Right ventricle myocardium superior (tissue), 1 donor: Measurements from ENCODE around the gene MRPL34. TPM values are rescaled to one million over a fixed set of nuclear protein-coding genes. Genes with fewer than 3 reads are reported as not detected.
"Not testable (repeated sequence)": the region's sequence is repeated elsewhere in the genome, so short reads cannot be mapped to it uniquely, and the experiment has no call there.

Source experiments
- ATAC-seq: fragments of 200-7000 bp; cut with Tn5 transposase; one replicate; pipeline ENCODE4 v1.9.1; 2020; ENCODE audit warnings: mild to moderate bottlenecking; ENCODE audit not compliant: poor library complexity
- DNase-seq: peaks from one replicate; pipeline ENCODE4 v3.0.0-alpha.2; 2020
- intact Hi-C: fragments of 100-400 bp; cut with DNase I; formaldehyde crosslinking; loops from one replicate; pipeline ENCODE4 v1.11.2; 2022
- total RNA-seq: library from RNA; stranded (reverse); fragmentation: NEBNext Ultra II Directional; extraction: Animal tissue kit (Norgen Biotek cat#: 25700); gene quantifications from one replicate; pipeline ENCODE4 v1.2.1, GENCODE V29; 2021
- donor health status: DM: no; HTN: yes; CAD: no; lungs with severe emphysema.

MRPL34 gene
- total RNA-seq, 1 donor from 2014 or later = 224 TPM

DNA sequence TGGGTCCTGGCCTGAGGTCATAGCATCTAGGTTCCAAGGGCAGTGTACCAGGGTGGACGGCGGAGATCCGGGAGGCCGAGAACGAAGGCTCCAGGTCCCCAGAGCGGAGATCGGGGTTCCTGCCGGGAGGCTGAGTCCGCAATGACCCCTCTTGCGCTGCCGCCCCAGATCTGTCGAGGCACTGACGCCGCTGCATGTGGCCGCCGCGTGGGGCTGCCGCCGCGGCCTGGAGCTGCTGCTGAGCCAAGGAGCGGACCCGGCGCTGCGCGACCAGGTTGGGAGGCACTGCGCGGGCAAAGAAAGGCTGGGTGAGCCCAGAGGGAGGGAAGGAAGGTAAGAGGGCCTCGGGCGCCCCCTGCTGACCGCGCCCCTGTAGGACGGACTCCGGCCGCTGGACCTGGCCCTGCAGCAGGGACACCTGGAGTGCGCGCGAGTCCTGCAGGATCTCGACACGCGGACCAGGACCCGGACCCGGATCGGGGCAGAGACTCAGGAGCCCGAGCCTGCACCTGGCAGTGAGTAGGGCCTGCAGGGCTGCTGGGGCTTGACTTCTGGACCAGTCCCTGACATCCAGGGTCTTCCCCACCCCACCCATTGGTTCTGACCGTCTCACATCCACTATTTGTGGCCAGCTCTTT lies 23.1 kb upstream of the MRPL34 start:
- ATAC-seq = peak; percentile 96
- intact Hi-C loops = loop anchor here (5.0 kb wide), 2 partner anchors 80 to 215 kb away; no protein-coding TSS in a partner anchor
- peak; percentile 91 for DNase-seq

DNA sequence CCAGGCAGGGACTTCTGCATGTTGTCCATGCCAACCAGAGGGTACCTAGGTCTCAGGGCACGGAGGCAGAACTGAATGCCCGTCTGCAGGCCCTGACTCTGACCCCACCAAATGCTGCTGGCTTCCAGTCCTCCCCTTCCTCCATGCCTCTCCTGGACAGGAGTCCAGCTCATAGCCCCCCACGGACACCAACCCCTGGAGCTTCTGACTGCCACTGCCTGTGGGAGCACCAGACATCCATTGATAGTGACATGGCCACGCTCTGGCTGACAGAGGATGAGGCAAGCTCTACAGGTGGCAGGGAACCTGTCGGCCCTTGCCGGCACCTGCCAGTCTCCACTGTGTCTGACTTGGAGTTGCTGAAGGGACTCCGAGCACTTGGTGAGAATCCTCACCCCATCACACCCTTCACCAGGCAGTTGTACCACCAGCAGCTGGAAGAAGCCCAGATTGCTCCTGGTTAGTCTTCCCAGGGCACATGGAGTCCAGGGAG lies 22.1 kb upstream of the MRPL34 start:
- DNase-seq (no peak), ATAC-seq (no peak)
- intact Hi-C loops = loop anchor here (5.0 kb wide), 2 partner anchors 81 to 216 kb away; no protein-coding TSS in a partner anchor

DNA sequence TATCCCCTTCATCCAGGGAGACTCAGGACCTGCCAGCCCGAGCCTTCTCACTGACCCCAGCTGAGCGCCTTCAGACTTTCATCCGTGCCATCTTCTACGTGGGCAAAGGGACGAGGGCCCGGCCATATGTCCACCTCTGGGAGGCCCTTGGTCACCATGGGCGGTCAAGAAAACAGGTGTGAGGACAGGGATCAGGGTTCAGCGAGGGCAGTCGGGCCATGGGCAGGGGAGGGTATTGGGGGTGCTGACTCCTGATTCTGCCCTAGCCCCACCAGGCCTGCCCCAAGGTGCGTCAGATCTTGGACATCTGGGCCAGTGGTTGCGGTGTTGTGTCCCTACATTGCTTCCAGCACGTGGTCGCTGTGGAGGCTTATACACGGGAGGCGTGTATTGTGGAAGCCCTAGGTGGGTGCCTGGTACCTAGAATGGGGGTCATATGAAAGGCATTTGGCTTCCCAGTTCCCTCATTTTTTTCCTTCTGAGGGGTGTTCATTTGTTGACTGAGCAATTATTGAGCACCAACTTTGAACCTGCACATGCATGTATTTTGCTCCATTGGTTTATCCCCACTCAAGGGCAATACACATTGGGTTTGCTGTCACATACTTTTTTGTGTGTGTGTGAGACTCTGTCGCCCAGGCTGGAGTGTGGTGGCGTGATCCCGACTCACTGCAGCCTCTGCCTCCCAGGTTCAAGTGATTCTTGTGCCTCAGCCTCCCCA lies 20.1 kb upstream of the MRPL34 start:
- DNase-seq (no peak), ATAC-seq (no peak)
- intact Hi-C loops = no loop called here

DNA sequence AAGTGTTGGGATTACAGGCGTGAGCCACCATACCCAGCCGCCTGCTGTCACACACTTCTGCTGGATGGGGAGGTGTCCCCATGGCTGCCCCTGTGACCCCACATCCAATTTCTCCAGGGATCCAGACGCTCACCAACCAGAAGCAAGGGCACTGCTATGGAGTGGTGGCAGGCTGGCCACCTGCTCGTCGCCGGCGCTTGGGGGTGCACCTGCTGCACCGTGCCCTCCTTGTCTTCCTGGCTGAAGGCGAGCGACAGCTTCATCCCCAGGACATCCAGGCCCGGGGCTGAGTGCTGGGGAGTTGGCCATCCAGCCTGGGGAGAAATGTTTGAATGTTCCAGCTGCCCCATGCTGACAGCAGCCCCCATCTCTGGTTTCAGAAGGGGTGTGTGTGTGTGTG lies 19.4 kb upstream of the MRPL34 start:
- no peak for ATAC-seq
- intact Hi-C loops = no loop called here
- no peak for DNase-seq

DNA sequence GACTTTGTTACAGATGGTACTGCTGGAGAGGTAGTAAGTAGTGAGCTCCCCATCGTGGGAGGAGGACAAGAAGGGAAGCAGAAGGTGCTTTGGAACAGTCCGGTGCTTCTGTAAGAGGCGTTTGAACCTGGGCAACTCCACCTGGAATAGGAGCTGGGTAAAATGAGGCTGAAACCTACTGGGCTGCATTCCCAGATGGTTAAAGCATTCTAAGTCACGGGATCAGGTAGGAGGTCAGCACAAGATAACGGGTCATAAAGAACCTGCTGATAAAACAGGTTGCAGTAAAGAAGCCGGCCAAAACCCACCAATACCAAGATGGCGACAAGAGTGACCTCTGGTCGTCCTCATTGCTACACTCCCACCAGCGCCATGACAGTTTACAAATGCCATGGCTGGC lies 18.9 kb upstream of the MRPL34 start:
- DNase-seq (no peak), ATAC-seq (no peak)
- intact Hi-C loops = no loop called here

DNA sequence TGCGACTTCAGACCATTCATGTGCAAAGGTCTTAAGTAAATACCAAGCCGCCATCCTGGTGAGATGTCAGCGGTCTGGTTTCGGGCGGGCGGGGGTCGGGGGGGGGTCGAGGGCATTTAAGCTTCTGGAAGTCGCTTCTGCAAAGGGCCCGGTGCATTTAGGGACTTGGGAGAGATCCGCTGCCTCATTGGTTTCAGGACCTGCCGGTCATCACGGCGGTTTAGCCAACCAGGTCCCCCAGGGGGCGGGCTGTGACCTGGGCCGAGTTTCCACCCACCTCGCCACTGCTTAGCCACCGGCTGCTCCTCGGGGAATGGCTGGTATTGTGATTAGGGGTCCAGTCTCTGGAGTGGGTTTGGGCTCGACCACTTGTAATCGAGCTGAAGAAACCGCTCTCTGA lies 16.2 kb upstream of the MRPL34 start:
- intact Hi-C loops = no loop called here
- ATAC-seq (peak; percentile 58), DNase-seq (peak; percentile 86)

DNA sequence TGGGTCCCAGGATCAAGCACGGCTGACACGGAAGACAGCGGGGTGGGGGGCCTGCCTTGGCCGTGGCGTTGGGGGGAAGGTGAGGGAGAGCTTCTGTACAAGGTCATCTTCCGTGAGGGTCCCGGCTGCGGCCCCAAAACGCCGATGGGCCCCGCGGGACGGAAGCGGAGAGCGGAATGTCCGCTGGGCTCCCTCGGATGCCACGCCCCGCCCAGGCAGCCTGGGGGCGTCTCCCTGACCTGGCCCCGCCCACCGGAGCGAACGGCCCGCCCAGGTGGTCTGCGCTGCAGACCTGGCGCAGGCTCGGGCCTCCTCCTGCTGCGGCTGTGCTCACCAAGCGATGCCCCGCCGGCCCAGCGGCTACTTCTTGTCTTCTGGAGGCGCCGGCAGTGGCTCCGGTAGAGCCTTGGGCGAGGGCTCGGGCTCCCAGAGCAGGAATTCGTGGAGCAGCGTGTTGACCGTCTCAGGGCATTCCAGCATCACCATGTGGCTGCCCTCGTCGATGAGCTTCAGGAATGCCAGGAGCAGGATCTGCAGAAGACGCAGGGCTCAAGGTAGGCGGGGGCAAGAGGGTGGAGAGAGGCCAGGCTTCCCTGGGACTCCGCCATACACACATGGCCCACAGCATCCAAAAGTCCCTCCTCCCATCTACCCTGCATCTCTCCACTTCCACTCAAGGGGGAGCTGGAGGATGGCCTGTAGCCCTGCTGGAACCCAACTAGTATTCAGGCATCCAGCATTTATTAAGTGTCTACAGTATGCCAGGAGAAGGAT lies 13.2 kb upstream of the MRPL34 start:
- peak; percentile 91 for ATAC-seq
- peak; percentile 86 for DNase-seq
- intact Hi-C loops = loop anchor here (10.0 kb wide), 1 partner anchor 92 kb away; no protein-coding TSS in a partner anchor

DNA sequence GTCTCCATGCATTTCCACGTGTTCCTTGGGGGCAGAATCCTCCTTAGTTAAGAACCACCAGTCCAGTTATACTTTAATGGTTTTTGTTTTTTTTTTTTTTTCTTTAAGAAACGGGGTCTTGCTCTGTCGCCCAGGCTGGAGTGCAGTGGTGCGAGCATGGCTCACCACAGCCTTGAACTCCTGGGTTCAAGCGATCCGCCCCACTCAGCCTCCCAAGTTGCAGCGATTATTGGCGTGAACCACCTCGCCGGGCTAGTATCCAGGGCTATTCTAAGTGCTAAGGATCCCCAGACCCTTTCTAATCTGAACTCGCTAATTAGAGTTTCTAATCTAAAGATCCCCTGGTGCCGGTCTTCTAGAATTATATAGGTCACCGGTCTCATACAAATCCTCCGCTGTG lies 12.1 kb upstream of the MRPL34 start:
- ATAC-seq (no peak), DNase-seq (no peak)
- intact Hi-C loops = loop anchor here (10.0 kb wide), 1 partner anchor 91 kb away; no protein-coding TSS in a partner anchor

DNA sequence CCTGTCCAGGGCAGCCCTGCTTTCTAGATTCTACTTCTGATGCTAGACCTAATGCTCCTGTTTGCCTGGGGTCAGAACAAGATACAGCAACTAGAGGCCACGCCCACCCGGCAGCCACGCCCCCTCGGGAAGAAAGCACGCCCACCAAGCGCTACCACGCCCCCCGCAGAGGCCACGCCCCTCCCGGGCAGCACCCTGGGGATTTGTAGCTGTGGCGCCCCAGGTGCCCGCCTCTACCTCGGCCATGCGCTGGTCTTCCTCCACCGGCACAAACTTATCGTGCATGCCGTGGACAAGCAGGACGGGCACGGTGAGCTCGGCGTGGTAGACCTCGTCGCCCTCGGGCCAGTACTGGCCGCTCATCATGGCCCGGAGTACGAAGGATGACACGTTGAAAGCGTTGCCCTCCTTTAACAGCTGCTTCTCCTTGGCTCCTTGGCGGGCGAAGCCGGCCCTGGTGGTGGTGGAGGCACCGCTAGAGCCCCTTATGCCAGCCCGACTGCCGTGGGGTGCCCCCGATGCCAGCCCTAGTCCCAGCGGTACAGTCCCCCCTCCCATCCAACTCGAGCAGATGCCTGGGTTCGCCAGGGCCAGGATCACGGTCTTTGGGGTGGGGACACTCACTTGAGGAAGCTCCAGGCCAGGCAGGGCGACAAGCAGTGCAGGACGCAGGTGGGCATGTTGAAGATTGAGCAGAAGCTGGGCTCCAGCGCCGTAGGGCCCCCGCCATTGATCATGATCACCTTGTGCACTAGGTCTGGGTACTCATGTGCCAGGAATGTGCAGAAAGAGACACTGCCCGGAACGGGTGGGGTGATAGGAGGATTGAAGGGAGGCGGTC lies 11.4 kb upstream of the MRPL34 start:
- no peak for ATAC-seq
- peak; percentile 58 for DNase-seq
- intact Hi-C loops = loop anchor here (10.0 kb wide), 1 partner anchor 91 kb away; no protein-coding TSS in a partner anchor

DNA sequence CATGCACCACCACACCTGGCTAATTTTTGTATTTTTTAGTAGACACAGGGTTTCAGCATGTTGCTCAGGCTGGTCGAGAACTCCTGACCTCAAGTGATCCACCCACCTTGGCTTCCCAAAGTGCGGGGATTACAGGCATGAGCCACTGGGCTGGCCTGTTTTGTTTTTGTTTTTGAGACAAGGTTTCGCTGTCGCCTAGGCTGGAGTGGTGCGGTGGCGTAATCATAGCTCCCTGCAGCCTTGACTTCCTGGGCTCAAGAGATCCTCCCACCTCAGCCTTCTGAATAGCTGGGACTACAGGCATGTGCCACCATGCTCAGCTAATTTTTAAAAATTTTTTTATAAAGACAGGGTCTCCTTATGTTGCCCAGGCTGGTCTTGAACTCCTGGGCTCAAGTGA lies 10.1 kb upstream of the MRPL34 start:
- ATAC-seq, DNase-seq: not testable (repeated sequence)
- intact Hi-C loops = loop anchor here (10.0 kb wide), 1 partner anchor 89 kb away; no protein-coding TSS in a partner anchor

DNA sequence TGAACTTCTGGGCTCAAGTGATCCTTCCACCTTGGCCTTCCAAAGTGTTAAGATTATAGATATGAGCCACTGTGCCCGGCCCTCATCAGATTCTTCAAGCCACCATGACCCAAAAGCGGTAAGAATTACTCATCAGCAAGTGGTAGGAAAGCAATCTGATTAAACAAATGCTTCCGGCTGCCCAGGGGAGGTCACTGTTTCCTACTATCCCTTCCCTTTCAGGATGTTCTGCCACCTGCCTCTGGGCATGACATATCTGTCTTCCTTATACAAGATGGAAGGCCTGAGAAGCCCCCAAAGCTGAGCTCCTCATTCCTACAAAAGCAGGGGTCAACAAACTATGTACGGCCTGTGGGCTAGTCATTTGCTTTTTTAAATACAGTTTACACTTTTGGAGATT lies 9.4 kb upstream of the MRPL34 start:
- ATAC-seq = no peak
- DNase-seq = no peak
- intact Hi-C loops = loop anchor here (10.0 kb wide), 1 partner anchor 89 kb away; no protein-coding TSS in a partner anchor

DNA sequence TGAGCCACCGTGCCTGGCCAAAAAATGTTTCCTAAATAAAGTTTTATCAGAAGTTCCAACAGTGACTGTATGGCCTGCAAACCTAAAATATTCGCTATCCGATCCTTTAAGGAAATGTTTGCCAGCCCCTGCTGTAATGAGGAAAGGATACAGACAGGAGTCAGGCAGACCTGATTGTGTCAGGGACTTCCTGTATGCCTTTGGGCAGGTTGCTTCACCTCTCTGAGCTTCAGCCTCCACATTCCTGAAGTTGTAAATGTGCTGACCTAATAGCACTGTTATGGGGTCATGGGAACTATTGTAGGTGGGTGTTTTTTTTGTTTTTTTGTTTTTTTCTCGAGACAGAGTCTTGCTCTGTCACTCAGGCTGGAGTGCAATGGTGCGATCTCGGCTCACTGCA lies 8.7 kb upstream of the MRPL34 start:
- ATAC-seq = no peak
- intact Hi-C loops = loop anchor here (10.0 kb wide), 1 partner anchor 88 kb away; no protein-coding TSS in a partner anchor
- DNase-seq = no peak

DNA sequence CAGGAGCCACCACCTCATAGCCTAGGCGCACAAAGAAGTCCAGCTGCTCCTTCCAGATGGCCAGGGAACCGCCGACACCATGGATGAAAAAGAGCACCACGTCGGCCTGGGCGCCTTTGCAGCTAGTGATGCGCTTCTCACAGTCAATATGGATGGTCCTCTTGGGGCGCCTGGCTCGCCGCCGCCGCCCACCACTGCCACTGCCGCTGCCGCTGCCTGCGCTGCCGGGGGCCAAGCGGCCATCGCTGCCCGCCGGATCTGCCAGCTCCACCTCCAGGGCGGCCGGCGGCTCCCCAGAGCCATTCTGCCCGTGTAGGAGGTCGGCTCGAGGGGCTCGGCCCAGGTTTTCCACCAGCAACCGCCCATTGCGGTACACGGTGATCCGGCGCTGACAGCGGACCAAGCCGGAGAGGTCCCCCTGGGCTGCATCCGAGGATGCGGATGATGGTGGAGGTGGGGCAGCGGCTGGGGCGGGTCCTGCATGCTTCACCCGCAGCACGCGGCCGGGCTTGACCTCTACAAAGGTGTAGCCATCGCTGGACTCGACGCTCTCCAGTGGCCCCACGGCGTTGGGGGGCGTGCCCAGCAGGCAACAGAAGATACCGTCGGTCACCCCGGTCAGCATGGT lies 4.6 kb upstream of the MRPL34 start:
- no peak for DNase-seq
- ATAC-seq = no peak
- intact Hi-C loops = no loop called here

DNA sequence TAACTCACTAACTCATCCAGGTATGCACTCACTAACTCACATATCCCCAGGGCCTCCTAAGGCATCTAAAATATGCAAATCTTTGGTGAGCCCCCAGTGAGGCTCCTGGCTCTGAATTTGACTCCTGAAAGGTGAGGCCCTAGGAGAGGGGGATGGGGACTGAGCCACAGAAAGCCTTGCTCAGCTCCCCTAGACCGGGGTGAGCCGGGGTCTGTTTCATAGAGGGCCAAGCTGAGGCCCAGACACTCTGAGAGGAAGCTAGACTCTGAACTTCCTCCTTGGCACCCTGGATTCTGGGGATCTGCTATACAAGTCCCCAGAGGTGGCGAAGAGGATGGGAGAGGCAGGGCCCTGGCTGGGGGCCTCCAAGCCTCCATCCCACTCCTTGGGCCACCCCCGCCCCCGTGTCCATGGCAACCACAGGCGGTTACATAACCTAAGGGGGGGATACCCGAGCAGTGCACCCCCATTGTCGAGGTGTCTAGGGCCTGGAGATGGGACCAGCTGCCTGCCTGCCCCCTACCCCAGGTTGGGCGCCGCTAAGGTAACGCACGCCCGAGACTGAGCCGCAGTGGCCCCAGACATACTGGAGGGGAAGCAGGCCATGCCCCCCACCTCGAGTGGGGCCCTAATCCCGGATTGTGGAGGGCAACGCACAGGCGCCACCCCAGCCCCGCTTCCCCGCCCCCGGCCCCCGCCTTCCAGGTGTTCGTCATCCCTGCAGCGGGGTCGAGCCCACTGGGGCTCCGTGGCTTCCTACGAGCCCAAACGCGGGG lies 3.1 kb upstream of the MRPL34 start:
- intact Hi-C loops = no loop called here
- ATAC-seq (no peak), DNase-seq (no peak)

DNA sequence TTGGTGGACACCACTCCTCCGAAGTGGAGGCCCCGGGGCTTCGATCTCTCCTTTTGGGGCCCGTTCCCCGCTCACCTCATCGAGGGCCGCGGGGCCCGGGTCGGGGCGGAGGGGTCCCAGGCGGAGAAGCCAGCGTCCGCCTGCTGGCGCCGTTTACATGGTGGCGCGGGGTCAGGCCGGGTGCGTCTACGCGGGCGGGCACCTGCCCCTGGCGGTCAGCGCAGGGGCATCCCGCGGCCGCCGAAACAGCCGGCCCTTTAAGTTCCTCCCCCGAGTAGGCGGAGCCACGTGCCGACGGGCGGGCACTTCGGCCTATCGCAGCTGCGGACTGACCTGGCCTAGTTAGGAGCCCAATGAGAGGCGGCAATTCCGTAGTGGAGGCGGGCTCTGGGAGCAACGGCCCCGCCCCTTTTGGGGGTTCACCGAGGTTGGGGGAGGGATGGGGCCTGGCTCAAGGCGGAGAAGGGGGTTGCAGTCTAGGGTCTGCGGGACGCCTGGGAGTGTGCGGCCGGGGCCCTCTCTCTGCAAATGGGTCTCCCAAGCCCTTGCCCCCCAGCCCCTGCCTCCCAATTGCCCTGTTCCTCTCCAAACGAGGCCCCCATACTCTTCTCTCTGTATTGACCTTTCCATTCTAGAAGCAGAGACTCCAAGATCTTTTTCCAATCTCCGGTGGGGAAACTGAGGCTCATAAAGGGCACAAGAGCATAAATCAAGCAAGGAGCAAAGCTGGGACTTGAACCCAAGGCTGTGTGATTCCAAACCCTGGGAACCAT lies 2.3 kb upstream of the MRPL34 start, which contains the start of gene ABHD8:
TSS of gene ABHD8 (minus strand) at position 259 of the 773 bp plus-strand sequence. CDS start 1,809 bp downstream, outside the sequence.
- peak; percentile 80 for ATAC-seq
- DNase-seq = peak; percentile 97
- intact Hi-C loops = no loop called here

DNA sequence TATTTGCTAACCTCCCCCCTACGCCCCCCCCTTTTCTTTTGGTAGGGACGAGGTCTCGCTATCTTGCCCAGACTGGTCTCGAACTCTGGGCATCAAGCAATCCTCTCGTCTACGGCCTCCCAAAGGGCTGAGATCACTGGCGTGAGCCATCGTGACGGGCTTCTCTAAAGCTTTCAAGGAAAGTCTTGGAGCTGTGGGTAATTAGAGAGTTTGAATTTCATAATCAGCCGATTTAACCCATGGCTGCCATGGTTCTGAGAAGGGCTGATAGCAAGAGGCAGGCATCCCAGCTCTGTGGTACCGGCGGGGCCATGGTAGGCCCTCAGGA lies 1.8 kb upstream of the MRPL34 start:
- intact Hi-C loops = no loop called here
- ATAC-seq = no peak
- no peak for DNase-seq
